ENCODE results near the gene GANC.

- no peak for TF ChIP-seq POLR2AphosphoS5 (IDR thresholded peaks at IDR 0.05; ENCODE audit: low read depth, low read length)
- TF ChIP-seq SIN3A (IDR thresholded peaks at IDR 0.05; ENCODE audit: borderline replicate concordance, insufficient read depth, low read length) = no peak
- no peak for TF ChIP-seq REST (IDR thresholded peaks at IDR 0.05; ENCODE audit: insufficient read depth in 1 of 2, low read depth in 2 of 2, low read length in 2 of 2)
- TF ChIP-seq TAF1 (IDR thresholded peaks at IDR 0.05; ENCODE audit: borderline replicate concordance, insufficient read depth, low read length) = no peak
- TF ChIP-seq FOXP2 (optimal IDR thresholded peaks at IDR 0.05; ENCODE audit: borderline replicate concordance, extremely low read depth, extremely low read length, insufficient read depth) = no peak
Measured at GRCh38 chr15:42373274-42373673, 100.3 kb downstream of the GANC start.
